Measurements from ENCODE around the gene HNF1A. TPM values are rescaled to one million over a fixed set of nuclear protein-coding genes. Genes with fewer than 3 reads are reported as not detected.

HNF1A gene
- total RNA-seq, 2 donors from 2014 or later, result 0.49 TPM; not detected in 1

DNA sequence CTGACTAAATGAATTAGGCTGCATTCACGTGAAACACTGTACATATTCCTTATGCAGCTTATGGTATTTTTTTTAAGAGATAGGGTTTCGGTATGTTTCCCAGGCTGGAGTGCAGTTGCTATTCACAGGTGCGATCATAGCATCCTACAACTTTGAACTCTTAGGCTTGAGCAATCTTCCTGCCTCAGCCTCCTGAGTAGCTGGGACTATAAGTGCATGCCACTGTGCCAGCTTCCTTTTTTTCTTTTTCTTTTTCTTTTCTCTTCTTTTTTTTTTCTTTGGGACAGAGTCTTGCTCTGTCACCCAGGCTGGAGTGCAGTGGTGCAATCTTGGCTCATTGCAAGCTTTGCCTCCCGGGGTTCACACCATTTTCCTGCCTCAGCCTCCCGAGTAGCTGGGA lies 38.3 kb upstream of the HNF1A start:
- TF ChIP-seq, protein P1, sequence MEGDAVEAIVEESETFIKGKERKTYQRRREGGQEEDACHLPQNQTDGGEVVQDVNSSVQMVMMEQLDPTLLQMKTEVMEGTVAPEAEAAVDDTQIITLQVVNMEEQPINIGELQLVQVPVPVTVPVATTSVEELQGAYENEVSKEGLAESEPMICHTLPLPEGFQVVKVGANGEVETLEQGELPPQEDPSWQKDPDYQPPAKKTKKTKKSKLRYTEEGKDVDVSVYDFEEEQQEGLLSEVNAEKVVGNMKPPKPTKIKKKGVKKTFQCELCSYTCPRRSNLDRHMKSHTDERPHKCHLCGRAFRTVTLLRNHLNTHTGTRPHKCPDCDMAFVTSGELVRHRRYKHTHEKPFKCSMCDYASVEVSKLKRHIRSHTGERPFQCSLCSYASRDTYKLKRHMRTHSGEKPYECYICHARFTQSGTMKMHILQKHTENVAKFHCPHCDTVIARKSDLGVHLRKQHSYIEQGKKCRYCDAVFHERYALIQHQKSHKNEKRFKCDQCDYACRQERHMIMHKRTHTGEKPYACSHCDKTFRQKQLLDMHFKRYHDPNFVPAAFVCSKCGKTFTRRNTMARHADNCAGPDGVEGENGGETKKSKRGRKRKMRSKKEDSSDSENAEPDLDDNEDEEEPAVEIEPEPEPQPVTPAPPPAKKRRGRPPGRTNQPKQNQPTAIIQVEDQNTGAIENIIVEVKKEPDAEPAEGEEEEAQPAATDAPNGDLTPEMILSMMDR (IDR thresholded peaks at IDR 0.05), result no peak
- no peak overlapping the region for H3K27ac ChIP-seq

DNA sequence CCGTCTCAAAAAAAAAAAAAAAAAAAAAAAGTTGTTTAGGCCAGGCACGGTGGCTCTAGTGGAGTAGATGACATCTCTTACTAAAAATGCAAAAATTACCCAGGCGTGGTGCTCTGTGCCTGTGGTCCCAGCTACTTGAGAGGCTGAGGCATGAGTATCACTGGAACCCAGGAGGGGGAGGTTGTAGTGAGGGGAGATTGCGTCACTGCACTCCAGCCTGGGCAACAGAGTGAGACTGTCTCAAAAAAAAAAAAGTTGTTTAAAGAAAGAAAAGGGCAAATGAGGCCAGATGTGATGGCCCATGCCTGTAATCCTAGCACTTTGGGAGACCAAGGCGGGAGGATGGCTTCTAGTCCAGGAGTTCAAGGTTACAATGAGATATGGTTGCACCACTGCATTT lies 37.5 kb upstream of the HNF1A start:
- ATAC-seq (ENCODE audit: insufficient number of reproducible peaks, low FRiP score, low read depth) (no peak), DNase-seq (ENCODE audit: low spot score) (no peak)
- Histone ChIP-seq H3K36me3 (no peaks in the 10 kb centered on the region), H3K27me3 (replicated peaks; ENCODE audit: insufficient read depth) (no peaks in the 10 kb centered on the region), H3K4me3 (no peak overlapping the region), H3K9me3 (no peaks in the 10 kb centered on the region), H3K4me1 (ENCODE audit: control insufficient read depth in 1 of 2, low read depth in 2 of 2) (no peaks in the 10 kb centered on the region), H3K27ac (no peak overlapping the region)
- TF ChIP-seq, protein P1 (IDR thresholded peaks at IDR 0.05), result no peak

More for the DNA sequence above, 38.3 kb upstream of the HNF1A start:
- Histone ChIP-seq H3K36me3 (no peaks in the 10 kb centered on the region), H3K27me3 (replicated peaks; ENCODE audit: insufficient read depth) (no peaks in the 10 kb centered on the region), H3K9me3 (no peaks in the 10 kb centered on the region), H3K4me1 (ENCODE audit: control insufficient read depth in 1 of 2, low read depth in 2 of 2) (no peaks in the 10 kb centered on the region), H3K4me3 (no peak overlapping the region)
- ATAC-seq (ENCODE audit: insufficient number of reproducible peaks, low FRiP score, low read depth) (no peak), DNase-seq (ENCODE audit: low spot score) (no peak)

DNA sequence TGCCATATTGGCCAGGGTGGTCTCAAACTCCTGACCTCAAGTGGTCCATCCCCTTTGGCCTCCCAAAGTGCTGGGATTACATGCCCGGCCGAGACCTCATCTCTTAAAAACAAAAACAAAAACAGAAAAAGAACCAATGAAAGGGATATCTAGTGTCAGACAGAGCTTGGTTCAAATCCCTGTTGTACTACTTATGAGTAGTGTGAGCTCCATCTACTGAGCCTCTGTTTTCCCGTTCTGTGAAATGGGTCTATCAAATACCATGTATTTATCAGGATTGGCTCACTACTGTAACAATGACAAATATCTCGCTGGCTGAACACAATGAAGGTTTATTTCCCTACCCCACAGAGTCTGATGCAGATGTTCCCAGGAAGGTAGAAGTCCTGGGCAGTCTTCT lies 36.9 kb upstream of the HNF1A start:
- no peaks in the 10 kb centered on the region for H3K27me3 ChIP-seq (replicated peaks; ENCODE audit: insufficient read depth)
- ATAC-seq (ENCODE audit: insufficient number of reproducible peaks, low FRiP score, low read depth) (no peak), DNase-seq (ENCODE audit: low spot score) (no peak)
- TF ChIP-seq, protein P1 (IDR thresholded peaks at IDR 0.05), result no peak
- no peak overlapping the region for H3K27ac ChIP-seq
- H3K9me3 ChIP-seq, result no peaks in the 10 kb centered on the region
- no peak overlapping the region for H3K4me3 ChIP-seq
- no peaks in the 10 kb centered on the region for H3K4me1 ChIP-seq (ENCODE audit: control insufficient read depth in 1 of 2, low read depth in 2 of 2)
- no peaks in the 10 kb centered on the region for H3K36me3 ChIP-seq

DNA sequence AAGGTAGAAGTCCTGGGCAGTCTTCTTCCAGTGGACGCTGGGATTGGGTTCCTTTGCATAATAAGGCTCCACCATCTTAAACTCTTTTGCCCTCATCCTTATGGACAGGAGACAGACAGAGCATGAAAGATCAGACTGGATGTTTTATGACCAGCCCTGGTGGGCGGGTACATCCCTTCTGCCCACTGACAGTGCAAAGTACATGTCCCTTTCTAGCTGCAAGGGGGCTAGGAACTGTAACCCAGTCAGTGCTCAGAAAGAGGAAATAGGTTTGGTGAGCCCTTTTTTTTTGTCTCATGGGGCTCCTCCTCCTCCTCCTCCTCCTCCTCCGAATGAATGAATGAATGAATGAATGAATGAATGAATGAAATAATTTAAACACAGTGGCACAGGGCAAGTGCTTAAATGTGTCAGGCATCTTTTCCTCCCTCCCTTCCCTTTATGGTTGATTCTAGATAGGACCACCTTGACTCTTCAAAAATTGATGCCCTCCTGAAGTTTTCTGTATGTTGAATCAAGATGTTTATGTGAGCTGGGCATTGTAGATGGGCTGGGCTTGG lies 36.4 kb upstream of the HNF1A start:
- DNase-seq (ENCODE audit: low spot score) (no peak), ATAC-seq (ENCODE audit: insufficient number of reproducible peaks, low FRiP score, low read depth) (no peak)
- Histone ChIP-seq H3K27ac (no peak overlapping the region), H3K4me1 (ENCODE audit: control insufficient read depth in 1 of 2, low read depth in 2 of 2) (no peaks in the 10 kb centered on the region), H3K9me3 (no peaks in the 10 kb centered on the region), H3K4me3 (no peak overlapping the region), H3K27me3 (replicated peaks; ENCODE audit: insufficient read depth) (no peaks in the 10 kb centered on the region), H3K36me3 (no peaks in the 10 kb centered on the region)
- TF ChIP-seq, protein P1 (IDR thresholded peaks at IDR 0.05), result no peak

DNA sequence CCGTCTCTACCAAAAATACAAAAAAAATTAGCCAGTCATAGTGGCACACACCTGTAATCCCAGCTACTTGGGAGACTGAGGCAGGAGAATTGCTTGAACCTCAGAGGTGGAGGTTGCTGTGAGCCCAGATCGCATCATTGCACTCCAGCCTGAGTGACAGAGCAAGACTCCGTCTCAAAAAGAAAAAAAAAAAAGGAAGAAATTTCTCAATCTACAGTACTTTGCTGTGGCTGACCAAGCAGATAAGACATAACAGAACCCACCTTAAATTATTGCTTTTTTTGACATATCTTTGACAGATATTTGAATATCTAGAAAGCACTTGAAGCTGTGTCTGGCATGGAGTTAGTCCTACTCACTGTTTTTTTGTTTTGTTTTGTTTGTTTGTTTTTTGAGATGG lies 34.9 kb upstream of the HNF1A start:
- H3K27ac ChIP-seq, result no peak overlapping the region
- no peak for ATAC-seq (ENCODE audit: insufficient number of reproducible peaks, low FRiP score, low read depth)
- no peak overlapping the region for H3K4me3 ChIP-seq
- H3K36me3 ChIP-seq, result no peaks in the 10 kb centered on the region
- no peaks in the 10 kb centered on the region for H3K27me3 ChIP-seq (replicated peaks; ENCODE audit: insufficient read depth)
- no peak for DNase-seq (ENCODE audit: low spot score)
- H3K9me3 ChIP-seq, result no peaks in the 10 kb centered on the region
- TF ChIP-seq, protein P1 (IDR thresholded peaks at IDR 0.05), result no peak
- H3K4me1 ChIP-seq (ENCODE audit: control insufficient read depth in 1 of 2, low read depth in 2 of 2), result no peaks in the 10 kb centered on the region

Measured in thoracic aorta (tissue), 2 donors.